IMR-90 (cell line): ENCODE results near the gene MAP1A.
A peak's percentile ranks its signal among the peaks of the same experiment; 100 is the strongest.

Source experiments
- BHLHE40 ChIP-seq: fragments of 150-350 bp; IDR thresholded peaks from 2 replicates; pipeline ENCODE4 v1.6.1; 2016; ENCODE audit warnings: mild to moderate bottlenecking, low read depth, low read length
- CEBPB ChIP-seq: IDR thresholded peaks from 2 replicates; pipeline ENCODE4 v1.6.1; 2012; ENCODE audit warnings: low read depth, low read length, improper control_type of control experiment
- CHD1 ChIP-seq: IDR thresholded peaks from 2 replicates; pipeline ENCODE4 v1.6.1; 2012; ENCODE audit warnings: low read depth, low read length, improper control_type of control experiment
- CTCF ChIP-seq: conservative IDR thresholded peaks from 2 replicates; pipeline ENCODE4 v1.5.1; 2012; ENCODE audit warnings: mild to moderate bottlenecking, low read depth, low read length, improper control_type of control experiment
- FOS ChIP-seq: fragments of 150-350 bp; IDR thresholded peaks from 2 replicates; pipeline ENCODE4 v1.6.1; 2016; ENCODE audit warnings: low read depth, low read length
- MAFK ChIP-seq: IDR thresholded peaks from 2 replicates; pipeline ENCODE4 v1.6.1; 2012; ENCODE audit warnings: low read depth, low read length, improper control_type of control experiment
- MXI1 ChIP-seq: IDR thresholded peaks from 2 replicates; pipeline ENCODE4 v1.6.1; 2012; ENCODE audit warnings: low read depth, mild to moderate bottlenecking, low read length, moderate library complexity, borderline replicate concordance
- POLR2A ChIP-seq: IDR thresholded peaks from 2 replicates; pipeline ENCODE4 v1.6.1; 2012; ENCODE audit warnings: mild to moderate bottlenecking, low read depth, low read length
- RAD21 ChIP-seq: IDR thresholded peaks from 2 replicates; pipeline ENCODE4 v1.6.1; 2012; ENCODE audit warnings: low read length, improper control_type of control experiment
- SMC3 ChIP-seq: fragments of 150-350 bp; IDR thresholded peaks from 2 replicates; pipeline ENCODE4 v1.6.1; 2016; ENCODE audit warnings: low read depth, mild to moderate bottlenecking, antibody characterized with exemption, low read length, moderate library complexity
- USF2 ChIP-seq: fragments of 150-350 bp; IDR thresholded peaks from 2 replicates; pipeline ENCODE4 v1.6.1; 2017; ENCODE audit warnings: mild to moderate bottlenecking, antibody characterized with exemption, low read length, low read depth

GRCh38 chr15:43469867-43470266 is 47.5 kb upstream of the MAP1A start:
- TF ChIP-seq CTCF, result no peak
- TF ChIP-seq FOS, result no peak
- TF ChIP-seq SMC3, result no peak
- TF ChIP-seq POLR2A, result no peak
- no peak for TF ChIP-seq RAD21
- no peak for TF ChIP-seq MXI1
- TF ChIP-seq CEBPB, result peak; percentile 68
- no peak for TF ChIP-seq USF2
- TF ChIP-seq CHD1, result no peak
- no peak for TF ChIP-seq BHLHE40
- TF ChIP-seq MAFK, result no peak
